Stimulated activated CD8-positive, alpha-beta memory T cell treated with anti-CD3 and anti-CD28 coated beads, Interleukin-15, amount 100 ng/mL, for 24 hours (primary cell): ENCODE results near the gene RHBG.

Experiments
- DNase-seq: peaks from one replicate; pipeline ENCODE4 v3.0.0-alpha.2; 2020; ENCODE audit warnings: low read depth

RHBG gene

DNA sequence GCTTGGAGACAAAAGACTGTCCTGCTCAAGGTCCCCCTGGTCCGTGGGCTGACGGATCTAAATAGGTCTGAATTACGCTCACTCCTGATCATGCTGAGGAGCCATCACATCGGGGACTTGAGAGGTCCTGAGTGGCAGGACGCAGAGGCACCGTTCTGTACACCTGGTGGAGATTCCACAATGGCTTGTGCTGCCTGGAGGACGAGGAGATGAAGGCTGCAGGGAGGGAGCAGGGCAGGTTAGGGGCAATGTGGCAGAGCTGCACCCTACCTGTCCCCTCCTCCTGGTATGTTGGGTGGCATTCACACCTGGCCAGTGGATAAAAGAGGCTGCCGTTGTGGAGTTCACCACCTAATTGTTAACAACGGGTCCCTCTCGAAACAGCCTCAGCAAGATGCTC is 38.7 kb downstream of the RHBG start:
- no peak for DNase-seq

DNA sequence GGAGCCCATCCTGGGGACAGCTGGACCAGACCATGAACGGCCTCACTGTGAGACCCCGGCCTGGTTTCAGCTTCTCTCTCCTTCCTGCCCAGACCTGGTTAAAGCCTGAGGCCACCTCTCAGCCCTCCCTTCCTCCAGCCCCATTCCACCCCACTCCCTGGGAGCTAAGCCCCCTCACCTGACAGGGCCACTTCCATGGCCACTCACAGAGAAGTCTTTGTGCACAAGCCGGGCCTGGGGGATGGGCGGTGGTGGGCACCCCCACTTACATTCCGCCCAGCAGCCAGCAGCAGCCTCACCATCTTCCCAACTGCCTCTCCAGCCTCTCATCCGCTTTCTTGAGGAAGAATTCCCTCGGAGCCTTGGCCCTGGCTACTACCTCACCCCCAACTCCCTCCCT is 40.4 kb downstream of the RHBG start:
- no peak for DNase-seq

- no peak for DNase-seq
These were observed 41.2 kb downstream of the RHBG start for GRCh38 chr1:156410238-156410637.

DNA sequence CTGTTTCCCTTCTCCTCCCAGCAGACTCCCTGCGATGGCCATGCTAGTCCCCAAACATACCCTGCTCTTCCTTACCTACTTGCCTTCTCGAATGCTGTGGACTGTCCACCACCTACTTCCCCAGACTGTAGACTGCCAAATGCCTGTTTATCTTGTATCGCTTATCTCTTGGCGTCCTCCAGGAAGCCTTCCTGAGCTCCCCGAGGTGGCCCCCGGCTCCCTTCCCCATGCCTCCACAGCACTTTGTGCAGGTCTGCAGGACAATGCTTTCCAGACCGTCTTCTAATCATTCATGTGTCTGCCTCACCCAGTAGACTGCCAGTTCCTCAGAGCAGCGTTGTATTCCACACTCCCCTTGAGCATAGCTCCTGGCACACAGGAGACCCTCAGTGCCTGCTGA is 41.7 kb downstream of the RHBG start:
- DNase-seq, result no peak

DNA sequence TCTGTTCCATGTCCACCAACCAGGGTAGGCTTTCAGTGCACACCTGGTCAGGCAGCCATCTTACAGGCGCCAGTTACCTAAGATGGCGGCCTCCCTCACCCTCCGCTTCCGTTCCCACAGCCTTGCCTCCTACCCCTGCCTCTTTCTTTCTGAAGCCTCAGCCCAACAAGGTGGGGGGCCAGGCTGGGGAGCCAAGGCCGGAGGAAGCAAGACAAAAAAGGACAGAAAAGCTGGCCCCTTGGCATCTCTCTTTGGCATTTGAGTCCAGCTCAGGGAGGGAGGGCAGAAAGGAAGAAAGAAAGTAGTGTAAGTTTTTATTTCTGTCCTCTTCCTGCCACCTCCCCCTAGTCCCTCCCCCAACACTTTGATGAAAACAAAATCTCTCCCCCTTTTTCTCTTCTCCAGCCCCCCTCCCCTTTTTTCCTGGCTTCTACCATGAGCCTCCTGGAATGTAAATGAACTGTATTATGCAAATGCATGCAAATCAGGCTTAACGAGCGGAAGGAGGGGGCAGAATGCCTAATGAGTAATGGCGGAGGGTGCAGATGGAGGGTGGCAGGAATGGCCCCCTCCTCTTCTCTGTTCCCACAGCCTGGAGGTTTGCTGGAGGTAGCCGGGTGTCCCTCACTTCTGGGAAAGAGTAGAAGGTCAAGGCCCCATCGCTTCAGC is 43.8 kb downstream of the RHBG start:
- no peak for DNase-seq

- DNase-seq, result no peak
These were observed 44.6 kb downstream of the RHBG start for GRCh38 chr1:156413391-156414246.

DNA sequence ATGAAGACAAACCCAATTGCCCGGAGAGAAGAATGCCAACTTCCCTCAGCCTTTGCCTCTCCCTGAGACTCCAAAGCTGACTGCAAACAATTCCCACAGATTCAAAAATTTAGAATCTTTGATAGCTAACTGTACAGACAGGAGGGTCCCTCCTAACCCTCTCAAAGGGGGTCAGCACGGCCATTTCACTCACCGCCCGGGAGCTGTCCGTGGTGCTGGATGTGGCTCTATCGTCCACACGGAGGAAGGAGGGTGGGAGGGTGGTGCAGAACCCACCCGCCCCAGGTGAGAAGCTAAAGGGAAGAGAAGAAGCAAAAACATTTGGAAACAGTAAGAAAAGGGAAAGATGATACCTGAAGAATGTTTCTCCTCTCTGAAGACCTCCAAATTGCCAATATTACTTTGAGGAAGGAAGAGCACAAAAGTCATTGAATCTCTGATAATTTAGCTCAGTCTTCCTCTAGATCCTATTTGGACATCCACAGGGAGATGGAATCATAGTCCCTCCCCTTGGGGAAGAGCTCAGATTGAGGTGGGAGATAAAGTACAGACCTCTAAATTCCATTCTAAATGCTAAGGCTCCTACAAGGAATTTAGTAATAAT is 45.6 kb downstream of the RHBG start:
- DNase-seq, result no peak

DNA sequence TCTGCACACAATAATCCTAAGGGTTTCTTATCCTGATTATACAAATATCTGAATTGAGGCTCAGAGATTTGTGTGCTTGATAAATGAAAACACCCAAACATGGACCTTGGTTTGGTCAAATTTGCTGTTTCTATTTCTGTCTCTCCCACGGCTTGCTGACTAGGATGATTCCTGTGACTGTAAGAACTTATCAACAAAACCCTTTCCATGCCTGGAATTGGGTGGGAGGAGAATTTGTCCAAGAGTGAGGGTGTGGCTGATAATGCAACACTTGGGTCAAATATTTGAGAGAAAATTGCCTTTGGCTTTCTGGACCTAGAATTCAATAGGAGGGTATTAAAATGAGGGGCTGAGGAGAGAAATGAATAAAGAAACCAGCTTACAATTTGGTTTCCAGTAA is 48.0 kb downstream of the RHBG start:
- DNase-seq, result no peak

GRCh38 chr1:156417401-156418020 is 48.5 kb downstream of the RHBG start:
- DNase-seq, result no peak

DNA sequence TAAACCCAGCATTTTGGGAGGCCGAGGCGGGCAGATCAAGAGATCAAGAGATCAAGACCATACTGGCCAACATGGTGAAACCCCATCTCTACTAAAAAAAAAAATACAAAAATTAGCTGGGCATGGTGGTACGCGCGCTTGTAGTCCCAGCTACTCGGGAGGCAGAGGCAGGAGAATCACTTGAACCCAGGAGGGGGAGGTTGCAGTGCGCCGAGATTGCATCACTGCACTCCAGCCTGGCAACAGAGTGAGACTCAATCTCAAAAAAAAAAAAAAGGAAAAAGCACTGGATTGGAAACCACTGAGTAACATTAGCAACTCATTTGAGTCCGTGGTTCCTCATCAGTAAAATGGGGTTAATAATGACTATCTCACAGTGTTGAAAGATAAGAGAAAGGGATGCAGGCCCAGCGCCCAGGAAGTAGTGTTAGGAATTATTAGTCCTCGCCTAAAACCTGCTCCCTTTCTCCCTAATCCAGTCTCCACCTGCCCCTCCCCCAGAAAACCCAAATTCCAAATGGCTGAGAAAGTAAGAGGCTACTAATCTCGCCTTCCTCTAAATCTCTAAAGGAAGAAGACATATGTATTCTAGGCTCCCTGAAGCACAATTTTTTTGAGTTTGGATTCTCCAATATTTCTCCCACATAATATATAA is 49.5 kb downstream of the RHBG start:
- no peak for DNase-seq

- DNase-seq, result no peak
These were observed 50.8 kb downstream of the RHBG start for GRCh38 chr1:156419854-156420204.

- DNase-seq, result no peak
These were observed 51.4 kb downstream of the RHBG start for GRCh38 chr1:156420205-156421061.

DNA sequence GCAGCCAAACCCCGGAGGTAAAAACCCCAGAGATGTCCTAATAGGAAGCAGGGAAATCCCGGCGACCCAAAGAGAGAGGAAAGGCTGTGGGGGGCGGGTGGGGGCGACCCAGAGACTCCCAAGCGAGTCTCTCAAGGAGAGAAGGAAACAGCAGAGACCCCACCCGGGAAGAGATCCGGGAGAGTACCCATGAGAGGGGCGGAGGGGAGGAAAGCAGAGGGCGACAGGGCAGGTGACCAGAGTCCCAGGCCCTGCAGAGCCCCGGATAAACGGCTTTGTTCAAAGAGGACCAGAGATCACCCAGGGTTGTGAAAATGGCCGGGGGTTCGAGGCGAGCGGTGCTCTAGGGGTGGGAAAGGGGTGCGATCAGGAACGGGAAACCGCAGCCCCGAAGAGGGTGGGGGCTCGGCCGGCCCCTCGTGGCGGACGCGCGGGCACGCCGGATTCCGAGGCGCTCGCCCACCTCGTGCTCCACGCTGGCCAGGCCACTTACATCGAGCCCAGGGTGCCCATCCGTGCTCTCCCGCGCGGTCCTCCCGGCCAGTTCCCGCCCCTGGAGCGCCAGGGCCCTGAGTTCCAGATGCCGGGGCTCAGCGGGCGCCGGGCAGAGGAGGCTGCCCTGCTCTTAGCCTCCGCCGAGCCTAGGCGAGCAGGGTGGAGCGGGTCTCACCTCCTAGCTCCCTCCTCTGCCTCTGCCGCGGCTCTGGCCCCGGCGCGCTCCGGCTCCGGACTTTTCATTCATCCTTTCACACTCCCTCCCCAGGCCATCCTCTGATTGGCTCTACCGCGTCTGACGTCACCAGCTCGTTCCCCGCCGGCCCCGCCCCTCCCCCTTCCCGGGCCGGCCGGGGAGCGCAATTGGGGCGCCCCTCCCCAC is 52.3 kb downstream of the RHBG start:
- DNase-seq, result peak; percentile 36

DNA sequence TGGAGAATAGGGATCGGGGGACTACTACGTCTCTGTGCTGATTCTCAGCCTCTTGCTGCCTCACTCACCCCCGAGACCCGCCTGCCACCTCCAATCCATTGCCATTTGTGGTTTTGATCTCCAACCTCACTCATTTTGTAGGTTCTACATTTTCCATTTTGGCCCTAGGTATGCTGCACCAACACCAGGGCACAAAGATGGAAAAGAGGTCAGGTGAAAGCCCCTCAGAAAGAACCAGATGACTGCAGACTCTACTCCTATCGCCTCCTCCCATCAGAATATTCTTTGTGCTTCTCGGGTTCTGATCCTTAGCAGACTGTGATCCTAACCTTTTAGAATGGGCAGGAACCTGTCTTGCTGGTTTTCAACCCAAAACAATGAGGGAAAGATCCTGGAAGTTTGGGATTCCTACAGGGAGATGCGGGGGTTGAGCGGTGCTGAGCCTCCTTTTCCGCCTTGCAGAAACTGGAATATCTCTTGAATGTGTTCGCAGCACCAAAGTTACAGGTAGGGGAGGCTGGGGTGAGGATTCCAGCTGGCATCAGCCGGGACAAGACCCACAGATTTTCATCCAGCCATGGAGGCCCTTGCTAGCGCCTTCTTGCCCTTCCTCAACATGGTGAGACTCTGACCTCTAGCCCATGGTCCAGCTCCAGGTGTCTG is 53.1 kb downstream of the RHBG start:
- no peak for DNase-seq

GRCh38 chr1:156422602-156423091 is 53.6 kb downstream of the RHBG start:
- DNase-seq, result no peak

DNA sequence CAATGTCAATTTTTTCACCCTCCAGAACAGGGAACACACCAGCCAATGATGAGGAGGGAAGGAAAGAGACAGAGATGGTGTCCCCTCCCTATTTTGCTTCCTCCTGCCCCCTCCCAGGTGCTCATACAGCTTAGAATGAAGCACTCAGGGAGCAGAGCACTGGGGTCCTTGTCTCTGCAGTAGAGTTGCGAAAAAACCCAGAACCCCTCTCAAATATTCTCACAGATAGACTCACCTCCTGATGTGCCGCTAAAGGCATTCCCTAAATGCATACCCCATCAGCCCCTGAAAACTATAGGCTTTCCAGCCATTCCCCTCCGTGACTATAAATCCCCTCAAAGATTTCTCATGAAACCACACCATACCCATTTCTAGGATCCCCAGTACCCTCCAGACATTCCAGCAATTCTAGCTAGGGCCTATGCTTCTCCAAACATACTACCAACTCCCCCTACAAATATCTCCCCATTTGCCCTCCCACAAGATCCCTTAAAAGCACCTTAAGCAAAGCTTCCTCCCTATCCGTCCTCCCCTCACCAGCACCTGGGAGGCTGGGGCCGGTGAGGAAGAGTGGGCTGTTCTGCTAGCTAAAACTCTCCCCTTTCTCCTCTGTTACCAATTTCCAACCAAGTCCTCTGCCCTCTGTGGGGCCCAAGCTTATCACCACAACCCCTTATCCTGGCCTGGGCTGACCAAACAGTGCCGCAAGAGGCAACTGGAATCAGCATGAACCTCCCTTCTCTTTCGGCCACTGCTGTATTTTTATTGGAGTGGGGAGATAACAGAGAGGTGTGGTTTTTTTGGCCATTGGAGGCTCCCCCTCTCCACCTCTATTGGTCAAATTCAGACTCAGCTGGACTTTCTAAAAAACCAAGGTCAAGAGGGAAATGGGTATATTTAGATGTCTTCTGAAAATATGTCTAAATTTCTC is 54.7 kb downstream of the RHBG start:
- no peak for DNase-seq

GRCh38 chr1:156424806-156425432 is 55.9 kb downstream of the RHBG start:
- DNase-seq, result no peak

DNA sequence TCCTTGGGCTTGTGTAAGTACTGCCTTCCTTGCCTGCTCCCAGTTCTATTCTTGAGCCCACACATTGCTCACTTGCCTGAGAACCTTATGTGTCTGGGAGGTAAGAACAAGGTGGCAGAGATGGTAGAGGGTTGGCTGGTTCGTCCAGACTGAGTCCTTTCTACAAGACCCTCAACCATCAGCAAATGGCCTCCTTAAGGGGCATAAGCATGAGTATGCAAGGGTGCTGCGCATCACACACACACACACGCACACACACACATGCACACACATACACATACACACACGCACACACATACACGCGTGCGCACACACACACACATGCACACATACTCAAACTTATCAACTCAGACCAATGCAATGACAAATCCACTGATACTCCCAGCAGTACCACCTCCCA is 56.9 kb downstream of the RHBG start:
- no peak for DNase-seq
